Stimulated activated CD8-positive, alpha-beta memory T cell treated with anti-CD3 and anti-CD28 coated beads, Interleukin-15, amount 100 ng/mL, for 24 hours (primary cell): ENCODE measurements around the gene NDUFB10.

Experiments used
- DNase-seq: peaks from one replicate; pipeline ENCODE4 v3.0.0-alpha.2; 2020; ENCODE audit warnings: low read depth

Gene NDUFB10

DNA sequence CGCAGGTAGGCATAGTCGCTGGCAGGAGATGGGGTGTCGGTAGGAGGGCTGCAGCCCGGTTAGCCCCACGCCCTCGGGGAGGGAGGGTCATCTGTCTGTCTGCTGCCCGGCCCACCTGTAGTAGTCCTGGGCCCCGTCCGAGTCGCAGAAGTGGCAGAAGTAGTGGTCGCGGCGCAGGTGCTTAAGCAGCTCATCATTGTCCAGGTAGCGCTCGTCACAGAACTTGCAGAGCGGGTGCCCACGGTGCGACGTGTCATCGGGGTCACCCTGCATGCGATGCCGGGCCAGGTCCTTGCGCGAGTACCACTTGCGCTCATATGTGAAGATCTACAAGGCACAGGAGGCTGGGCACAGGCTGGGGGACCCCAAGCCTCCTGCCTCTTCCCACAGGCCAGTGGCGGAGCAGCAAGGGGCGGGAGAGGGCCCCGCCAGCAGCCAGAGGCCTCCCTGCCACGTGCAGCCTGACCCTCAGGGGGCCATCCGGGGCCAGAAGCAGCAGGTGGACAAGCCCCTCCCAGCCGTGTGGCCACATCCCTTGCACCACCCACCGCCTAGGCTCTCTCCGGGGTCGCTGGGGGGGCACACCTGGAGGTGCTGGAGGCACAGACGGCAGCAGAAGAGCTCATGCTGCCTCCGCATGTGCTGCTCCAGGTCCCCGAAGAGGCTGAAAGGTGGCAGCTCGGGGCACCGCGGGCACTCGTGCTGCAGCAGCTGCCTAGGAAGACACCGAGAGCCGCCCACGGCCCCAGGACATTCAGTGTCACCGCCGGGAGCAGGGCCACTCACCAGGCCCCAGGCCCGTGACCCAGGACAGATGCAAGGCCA, 43.3 kb downstream of the NDUFB10 start:
- DNase-seq: no peak

DNA sequence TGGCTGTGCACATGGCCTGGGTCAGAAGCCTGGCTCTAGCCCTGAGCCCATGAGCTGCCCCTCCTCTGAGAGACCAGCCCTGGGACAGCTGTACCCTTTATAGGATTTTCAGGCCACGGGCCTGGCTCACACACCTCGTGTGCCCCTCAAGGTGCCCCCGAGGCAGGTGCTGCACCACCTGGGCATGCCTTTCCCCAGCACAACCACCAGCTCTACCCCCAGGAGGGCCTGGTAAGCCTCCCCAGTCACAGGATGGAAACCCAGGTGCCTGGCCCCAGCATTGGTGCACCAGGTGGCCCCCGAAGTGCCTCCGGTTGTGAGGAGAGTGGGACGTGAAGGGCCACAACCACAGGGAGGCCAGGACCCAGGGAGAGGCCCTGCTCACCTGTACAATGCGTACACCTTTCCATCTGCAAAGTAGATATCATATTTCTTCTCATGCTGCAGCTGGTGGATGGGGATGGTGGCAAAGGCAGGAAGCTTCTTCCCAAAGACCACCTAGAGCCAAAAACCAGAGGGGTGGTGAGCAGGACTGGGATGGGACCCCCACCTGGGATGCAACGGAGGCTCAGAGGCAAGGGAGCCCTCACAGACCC, 44.0 kb downstream of the NDUFB10 start:
- no peak for DNase-seq

DNA sequence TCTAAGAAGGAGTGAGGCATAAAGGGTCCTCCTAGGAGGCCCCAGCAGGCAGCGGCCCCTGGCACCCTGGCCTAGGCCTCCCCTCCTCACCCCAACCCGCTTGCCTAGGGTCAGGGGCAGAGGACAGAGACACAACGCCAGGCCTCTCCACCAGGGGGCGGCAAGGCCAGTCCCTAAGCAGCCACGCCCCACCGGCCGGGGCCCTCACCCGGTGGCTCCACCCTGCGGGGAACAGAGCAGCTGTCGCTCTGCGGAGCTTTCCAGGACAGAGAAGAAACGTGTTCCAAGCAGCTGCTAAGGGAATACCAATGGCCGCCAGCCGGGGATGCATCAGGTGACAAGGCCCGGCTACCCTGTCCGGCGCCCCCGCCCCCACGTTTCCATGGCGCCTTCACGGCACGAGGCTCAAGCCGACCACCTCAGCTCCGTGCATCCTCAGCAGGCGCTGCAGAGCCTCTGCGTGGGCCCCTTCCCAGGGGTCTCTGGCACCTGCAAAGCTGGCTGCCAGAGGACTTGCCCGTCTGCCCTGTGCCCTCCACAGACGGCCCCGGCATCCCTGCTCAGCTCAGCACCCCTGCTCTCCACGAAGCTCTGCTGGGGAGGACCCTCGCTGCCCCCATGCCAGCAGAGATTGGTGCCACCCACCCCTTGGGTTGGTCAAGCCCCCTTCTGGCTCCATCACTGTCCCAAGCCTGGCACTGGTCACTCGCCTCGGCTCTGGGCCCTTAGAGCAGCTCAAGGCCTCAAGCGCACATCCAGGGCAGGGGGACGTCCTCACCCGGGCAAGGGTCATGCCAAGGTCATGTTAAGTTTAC, 44.7 kb downstream of the NDUFB10 start:
- DNase-seq: peak; percentile 69

DNA sequence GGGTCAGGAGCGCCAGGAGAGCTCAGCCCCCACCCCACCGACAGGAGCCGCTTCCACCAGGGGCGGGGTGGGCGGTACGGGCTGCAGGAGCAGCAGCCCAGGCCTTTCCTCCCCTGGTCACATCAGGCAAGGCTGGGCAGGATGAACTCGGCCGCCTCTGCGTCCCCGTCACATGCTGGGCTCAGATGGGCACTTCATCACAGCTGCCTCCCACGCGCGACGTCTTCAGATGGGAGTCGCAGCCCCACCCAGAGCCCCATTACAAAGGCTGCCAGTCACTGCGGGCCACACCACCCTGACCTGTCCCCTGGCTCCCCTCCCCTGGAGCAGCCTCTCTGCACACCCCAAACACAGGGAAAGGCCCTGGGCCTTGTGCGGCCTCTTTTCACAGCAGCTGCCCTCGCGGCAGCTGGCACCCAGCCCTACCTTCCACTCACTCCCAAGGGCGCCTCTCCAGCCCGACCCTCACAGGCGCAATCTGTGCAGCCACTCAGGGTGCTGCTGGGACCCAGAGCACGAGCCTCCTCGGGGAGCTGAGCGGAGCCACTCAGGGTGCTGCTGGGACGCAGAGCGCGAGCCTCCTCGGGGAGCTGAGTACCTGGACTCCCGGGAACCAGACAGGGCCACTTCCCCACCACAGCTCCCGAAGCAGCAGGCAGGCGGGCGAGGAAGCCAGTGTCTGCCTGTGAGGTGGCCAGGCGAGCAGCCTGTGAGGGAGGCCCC, 45.6 kb downstream of the NDUFB10 start:
- no peak for DNase-seq

DNA sequence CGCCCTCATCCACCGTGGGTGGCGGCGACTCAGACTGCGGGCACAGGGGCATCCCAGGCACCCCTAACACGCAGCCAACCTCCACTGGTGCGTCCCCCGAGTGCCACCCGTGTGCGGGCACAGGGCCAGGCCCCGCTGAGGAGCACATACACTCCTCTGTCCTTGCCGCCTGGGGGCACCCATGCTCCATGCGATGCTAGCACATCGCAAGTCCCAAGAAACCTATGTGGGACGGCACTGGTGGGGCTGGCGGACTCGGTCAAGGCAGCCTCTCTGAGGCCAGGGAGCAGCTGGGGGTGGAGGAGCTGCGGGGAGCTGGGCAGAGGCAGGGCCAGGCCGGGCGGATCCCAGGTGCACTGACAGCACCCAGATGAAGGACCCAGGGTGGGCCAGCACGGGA, 46.3 kb downstream of the NDUFB10 start:
- DNase-seq: no peak

DNA sequence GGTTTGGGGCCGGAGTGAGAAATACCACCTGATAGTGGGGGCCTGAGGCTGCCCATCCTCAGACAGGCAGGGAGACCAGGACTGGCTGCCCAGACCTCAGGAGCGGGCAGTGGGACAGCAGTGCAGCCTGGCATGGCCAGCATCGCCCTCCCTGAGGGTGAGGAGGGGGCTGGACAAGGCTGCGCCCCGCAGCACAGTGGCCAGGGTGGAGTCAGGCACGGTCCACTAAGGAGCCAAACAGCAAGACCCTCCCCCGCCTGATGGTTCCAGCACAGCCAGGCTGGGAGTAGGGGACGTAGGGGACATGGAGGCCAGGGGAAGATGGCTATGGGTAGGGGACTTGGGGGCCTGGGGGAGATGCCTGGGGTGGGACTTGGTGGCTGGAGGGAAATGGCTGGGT, 47.0 kb downstream of the NDUFB10 start:
- no peak for DNase-seq

DNA sequence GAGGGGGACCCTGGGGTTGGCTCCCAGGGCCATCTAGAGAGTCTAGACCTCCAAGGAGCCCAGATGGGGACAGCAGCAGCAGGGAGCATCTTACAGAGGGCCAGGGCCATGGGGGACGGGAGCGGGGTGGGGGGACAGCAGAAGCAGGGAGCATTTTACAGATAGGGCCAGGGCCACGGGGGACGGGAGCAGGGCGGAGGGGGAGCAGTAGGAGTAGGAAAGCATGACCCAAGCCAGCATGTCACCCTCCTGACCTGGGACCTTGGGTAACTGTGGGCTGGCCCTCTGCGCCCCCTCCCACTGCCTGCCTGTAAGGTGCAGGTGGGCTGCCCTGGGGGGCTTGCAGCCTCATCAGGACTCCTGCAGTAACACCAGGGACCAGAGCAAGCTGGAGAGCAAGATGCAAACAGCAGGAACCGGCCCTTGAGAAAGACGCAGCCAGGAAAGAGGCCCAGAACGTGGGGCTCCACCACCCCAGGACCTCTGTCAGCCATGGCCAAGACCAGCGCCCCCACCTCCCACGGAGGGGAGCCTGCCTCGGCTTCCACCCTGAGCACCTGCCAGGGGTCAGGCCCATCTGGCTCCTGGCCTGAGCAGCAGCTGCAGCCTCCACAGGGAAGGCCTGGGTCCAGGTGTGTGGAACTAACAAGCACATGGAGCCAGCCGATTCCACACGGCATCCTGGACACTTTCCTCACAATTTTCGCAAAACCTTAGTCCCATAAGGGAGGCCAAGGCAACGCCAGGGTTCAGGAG, 47.9 kb downstream of the NDUFB10 start:
- no peak for DNase-seq

DNA sequence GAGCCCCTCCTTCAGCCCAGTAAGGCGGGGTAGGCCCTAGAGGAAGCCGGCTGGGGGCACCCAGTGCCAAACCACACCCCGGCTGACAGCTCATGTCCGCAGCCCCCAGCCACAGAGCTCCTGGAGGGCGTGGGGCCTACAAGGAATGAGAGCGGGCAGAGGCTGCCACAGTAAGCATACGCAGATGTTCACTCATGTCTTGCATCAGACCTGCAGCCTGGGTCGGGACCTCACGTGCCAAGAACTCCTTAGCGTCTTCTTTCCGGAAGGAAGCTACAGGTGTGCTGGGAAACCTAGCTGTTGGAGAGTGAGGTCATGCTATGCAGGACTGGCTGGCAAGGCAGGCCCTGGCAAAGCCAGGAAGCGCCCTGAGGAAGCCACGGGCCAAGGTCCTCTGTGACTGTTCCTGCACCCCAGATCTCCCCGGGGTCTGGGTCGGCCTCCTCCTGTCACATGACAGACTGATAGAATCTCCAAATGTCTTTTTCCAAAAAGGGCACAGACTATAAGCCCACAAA, 48.7 kb downstream of the NDUFB10 start:
- DNase-seq: no peak

DNA sequence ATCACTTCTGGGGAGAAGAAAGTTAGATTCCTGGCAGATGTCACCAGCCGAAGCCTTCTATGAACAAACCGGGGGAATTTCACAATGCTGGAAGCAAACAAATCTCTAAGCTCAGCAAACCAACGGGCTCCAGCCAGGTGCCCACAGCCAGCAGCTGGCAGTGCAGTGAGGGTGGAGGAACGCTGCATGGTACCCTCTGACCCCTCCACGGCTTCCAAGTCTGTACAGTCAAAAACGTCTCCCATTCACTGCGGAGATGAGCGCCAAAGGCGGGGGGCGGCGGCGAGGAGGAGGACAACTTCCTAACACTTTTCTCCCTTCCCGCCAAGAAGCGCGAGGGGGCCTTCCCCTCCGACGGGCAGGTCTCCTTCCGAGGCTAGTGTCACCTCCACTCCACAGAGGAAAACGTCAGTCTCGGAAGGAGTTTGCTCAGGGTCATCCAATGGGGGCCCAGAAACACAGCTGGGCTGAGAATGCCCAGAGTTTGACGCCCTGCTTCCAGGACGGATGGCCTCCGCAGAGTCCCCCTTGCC, 49.4 kb downstream of the NDUFB10 start:
- DNase-seq: no peak

DNA sequence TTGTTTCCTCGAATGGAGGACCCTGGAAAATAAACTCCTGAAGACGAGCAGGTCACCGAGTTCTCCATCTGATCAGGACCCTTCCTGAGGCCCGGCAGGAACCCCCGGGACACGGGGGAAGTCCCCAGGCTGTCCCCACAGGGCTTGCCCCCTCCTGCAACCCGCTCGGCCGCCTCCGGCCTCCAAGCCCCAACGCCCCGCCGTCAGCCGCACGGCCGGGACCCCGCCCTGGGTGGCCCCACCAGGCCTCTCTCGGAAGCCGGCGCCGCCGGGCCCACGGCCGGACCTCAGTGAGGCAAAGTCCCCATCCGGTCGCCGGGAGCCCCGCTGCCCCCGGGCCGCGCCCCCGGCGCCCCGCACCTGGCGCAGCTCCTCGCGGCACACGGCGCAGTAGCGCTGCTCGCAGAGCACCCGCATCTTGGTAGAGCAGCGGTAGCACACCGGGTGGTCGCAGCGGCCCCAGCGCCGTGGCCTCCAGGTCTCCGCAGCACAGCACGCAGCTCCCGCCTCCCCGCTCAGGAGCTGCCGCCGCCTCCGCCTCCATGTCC, 49.9 kb downstream of the NDUFB10 start:
- DNase-seq: no peak

DNA sequence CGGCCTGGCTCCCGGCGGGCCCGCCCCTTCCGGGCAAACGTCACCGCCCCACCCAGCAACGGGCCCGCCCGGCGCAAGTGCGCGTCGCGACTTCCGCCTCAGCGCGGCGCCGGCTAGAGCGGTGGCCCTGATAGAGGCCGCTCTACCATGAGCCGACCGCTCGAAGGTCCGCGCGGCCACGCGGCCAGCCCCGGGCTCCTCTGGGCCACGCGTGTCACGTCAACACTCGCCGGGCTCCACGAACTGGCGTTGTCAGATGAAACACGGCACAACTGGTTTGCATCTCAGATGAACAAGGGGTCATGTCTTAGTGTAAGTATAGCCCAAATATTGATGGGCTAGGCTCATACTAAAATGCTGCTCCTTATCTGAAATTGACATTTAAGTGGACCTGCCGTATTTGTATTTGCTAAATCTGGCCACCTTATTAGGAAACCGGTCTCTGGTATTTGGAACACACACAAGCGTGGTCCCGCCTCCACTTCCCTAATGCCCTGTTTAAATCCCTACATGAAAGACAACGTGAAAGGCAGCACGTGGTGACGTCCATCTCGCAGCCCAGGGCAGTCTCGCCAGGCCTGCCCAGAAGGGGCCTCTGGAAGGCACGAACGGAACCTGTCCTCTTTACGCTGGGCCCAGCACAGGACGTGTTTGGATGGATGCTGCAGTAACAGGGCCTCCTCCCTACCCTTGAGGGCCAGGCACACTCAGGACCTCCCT, 50.6 kb downstream of the NDUFB10 start, which contains the start of gene ZNF598:
TSS of gene ZNF598 (minus strand) at position 31 of the 720 bp plus-strand sequence.
- peak; percentile 73 for DNase-seq
